ENCODE results near the gene COPB1. TPM values are rescaled to one million over a fixed set of nuclear protein-coding genes. Genes with fewer than 3 reads are reported as not detected.

COPB1 gene
- total RNA-seq, 2 experiments from 2014 or later = 93.1 to 95.9 TPM

DNA sequence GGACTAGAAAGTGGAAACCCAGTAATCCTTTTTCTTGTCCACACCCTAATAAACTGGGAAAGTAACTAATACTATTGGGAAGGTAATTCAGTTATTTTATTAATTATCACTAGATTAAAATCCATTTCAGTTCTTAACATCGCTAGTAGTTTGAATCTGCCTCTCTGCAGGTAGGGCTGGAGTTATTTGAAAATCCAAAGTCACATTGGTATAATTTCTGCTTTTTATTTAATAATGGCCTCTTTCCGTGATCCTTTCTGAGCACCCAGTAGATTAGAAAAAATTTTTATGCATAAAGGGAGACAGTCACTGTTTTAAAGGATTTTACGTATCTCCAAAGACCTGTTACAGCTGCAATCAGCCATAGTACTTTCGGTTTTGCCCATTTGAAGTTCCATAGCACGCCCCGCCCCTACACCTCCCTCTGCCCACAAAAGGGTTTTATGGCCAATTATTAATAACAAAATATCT is 605 bp upstream of the COPB1 start:
- intact Hi-C loops (cut with DNase I, micrococcal nuclease) = loop anchor here (1.0 to 5.0 kb wide), 3 partner anchors 20 to 392 kb away; partner anchors contain the start of genes CYP2R1 (in 1 of the 2) and PSMA1 (in 1 of the 2)
- H3K4me3 ChIP-seq (ENCODE audit: low read length) = peak overlapping the region; percentile 85
- H3K27ac ChIP-seq (ENCODE audit: low read depth in 1 of 2, low read length in 2 of 2) = peak overlapping the region; percentile 67 to 84
- Mint-ChIP-seq H3K36me3 (ENCODE audit: low read depth) (peaks cover 63% of the 10 kb centered on the region), H3K27me3 (no peaks in the 10 kb centered on the region), H3K9me3 (no peaks in the 10 kb centered on the region), H3K4me1 (ENCODE audit: low read depth) (peaks cover 47% of the 10 kb centered on the region), H3K27ac (peak overlapping the region; percentile 92), H3K4me3 (peak overlapping the region; percentile 97)
- H3K36me3 ChIP-seq (ENCODE audit: insufficient read depth, low read length) = peaks cover 44% of the 10 kb centered on the region
- ATAC-seq (ENCODE audit: poor library complexity) (peak; percentile 45), DNase-seq (peak; percentile 14 to 83 (median 46))
- POLR2A ChIA-PET = interaction anchor here (0.8 to 2.6 kb wide), 14 partner anchors 10 to 407 kb away, joined by 3 to 35 read pairs (median 9); partner anchors contain the start of genes CYP2R1, PDE3B and PSMA1
- no peaks in the 10 kb centered on the region for H3K9me3 ChIP-seq (ENCODE audit: control insufficient read depth in 1 of 2, insufficient read depth in 1 of 2, low read length in 2 of 2)
- no peaks in the 10 kb centered on the region for H3K27me3 ChIP-seq (ENCODE audit: control insufficient read depth in 1 of 2, insufficient read depth in 2 of 2, low read length in 2 of 2)
- TF ChIP-seq, protein P1, sequence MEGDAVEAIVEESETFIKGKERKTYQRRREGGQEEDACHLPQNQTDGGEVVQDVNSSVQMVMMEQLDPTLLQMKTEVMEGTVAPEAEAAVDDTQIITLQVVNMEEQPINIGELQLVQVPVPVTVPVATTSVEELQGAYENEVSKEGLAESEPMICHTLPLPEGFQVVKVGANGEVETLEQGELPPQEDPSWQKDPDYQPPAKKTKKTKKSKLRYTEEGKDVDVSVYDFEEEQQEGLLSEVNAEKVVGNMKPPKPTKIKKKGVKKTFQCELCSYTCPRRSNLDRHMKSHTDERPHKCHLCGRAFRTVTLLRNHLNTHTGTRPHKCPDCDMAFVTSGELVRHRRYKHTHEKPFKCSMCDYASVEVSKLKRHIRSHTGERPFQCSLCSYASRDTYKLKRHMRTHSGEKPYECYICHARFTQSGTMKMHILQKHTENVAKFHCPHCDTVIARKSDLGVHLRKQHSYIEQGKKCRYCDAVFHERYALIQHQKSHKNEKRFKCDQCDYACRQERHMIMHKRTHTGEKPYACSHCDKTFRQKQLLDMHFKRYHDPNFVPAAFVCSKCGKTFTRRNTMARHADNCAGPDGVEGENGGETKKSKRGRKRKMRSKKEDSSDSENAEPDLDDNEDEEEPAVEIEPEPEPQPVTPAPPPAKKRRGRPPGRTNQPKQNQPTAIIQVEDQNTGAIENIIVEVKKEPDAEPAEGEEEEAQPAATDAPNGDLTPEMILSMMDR (IDR thresholded peaks at IDR 0.05) = no peak
- peaks cover 6% of the 10 kb centered on the region for H3K4me1 ChIP-seq (ENCODE audit: insufficient read depth, low read length)
- CTCF ChIA-PET = interaction anchor here (1.1 to 1.5 kb wide), 6 partner anchors 19 to 408 kb away, joined by 3 to 6 read pairs (median 4); partner anchors contain the start of genes CYP2R1, PDE3B and PSMA1

DNA sequence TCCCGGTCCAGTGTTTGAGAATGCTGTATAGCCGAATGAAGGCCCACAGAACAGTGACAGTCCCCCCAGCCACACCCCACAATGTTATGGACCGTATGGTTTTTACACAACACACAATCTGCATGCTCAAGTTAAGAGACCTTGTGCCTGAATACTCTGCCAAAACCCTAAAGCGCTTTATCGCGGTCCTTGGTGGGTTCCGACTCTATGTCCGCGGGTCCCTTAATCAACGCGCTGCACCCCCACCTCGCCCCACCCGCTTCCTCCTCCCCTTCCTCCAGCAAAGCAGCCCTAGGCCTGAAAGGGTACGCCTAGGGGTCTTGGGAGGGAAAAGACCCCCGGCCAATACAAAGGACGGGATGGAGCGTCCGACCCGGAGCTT is 442 bp downstream of the COPB1 start:
- H3K4me1 Mint-ChIP-seq (ENCODE audit: low read depth) = peaks cover 58% of the 10 kb centered on the region
- Histone ChIP-seq H3K27me3 (ENCODE audit: control insufficient read depth in 1 of 2, insufficient read depth in 2 of 2, low read length in 2 of 2) (no peaks in the 10 kb centered on the region), H3K9me3 (ENCODE audit: control insufficient read depth in 1 of 2, insufficient read depth in 1 of 2, low read length in 2 of 2) (no peaks in the 10 kb centered on the region), H3K4me3 (ENCODE audit: low read length) (peak overlapping the region; percentile 85), H3K4me1 (ENCODE audit: insufficient read depth, low read length) (peaks cover 6% of the 10 kb centered on the region), H3K36me3 (ENCODE audit: insufficient read depth, low read length) (peaks cover 43% of the 10 kb centered on the region), H3K27ac (ENCODE audit: low read depth in 1 of 2, low read length in 2 of 2) (peak overlapping the region in 1 of 2 donors; percentile 56)
- intact Hi-C loops (cut with DNase I, micrococcal nuclease) = loop anchor here (1.0 to 10.0 kb wide), 3 partner anchors 146 to 506 kb away; no protein-coding TSS in a partner anchor
- H3K36me3 Mint-ChIP-seq (ENCODE audit: low read depth) = peaks cover 63% of the 10 kb centered on the region
- TF ChIP-seq, protein P1 (IDR thresholded peaks at IDR 0.05) = no peak
- no peaks in the 10 kb centered on the region for H3K27me3 Mint-ChIP-seq
- DNase-seq (peak in 9 of 14 experiments; percentile 15 to 60 (median 27)), ATAC-seq (ENCODE audit: poor library complexity) (peak; percentile 28)
- no peaks in the 10 kb centered on the region for H3K9me3 Mint-ChIP-seq
- peak overlapping the region; percentile 97 for H3K4me3 Mint-ChIP-seq
- peak overlapping the region; percentile 92 for H3K27ac Mint-ChIP-seq
- ChIA-PET POLR2A (interaction anchor here (0.6 to 2.6 kb wide), 9 partner anchors 14 to 408 kb away, joined by 4 to 35 read pairs (median 12); partner anchors contain the start of genes CYP2R1, PDE3B and PSMA1), CTCF (interaction anchor here (0.6 kb wide), 1 partner anchor 11 kb away, joined by 3 read pairs; no protein-coding TSS in a partner anchor)

DNA sequence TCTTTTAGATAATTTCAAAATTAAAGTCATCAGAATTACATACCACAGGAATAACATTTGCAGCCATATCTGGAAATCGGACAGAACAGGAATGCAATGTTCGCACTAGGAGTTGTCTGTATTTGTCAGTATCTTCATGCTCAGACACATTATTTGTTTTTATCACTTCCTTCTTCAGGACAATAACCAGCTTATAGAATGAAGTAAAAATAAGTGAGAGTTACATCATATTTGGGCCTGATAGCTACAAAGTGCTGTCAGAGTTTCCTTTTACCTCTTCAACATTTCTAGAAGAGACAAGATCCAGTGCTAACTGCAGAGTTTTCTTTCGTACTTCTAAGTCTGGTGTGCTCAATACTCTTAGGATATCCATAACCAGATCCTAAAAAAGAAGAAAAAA is 18.9 kb downstream of the COPB1 start:
- H3K9me3 ChIP-seq (ENCODE audit: control insufficient read depth in 1 of 2, insufficient read depth in 1 of 2, low read length in 2 of 2) = no peaks in the 10 kb centered on the region
- intact Hi-C loops (cut with DNase I, micrococcal nuclease) = loop anchor here in 1 of 2 experiments (5.0 kb wide), 1 partner anchor 37 kb away; no protein-coding TSS in a partner anchor
- H3K36me3 ChIP-seq (ENCODE audit: insufficient read depth, low read length) = peaks cover 95% of the 10 kb centered on the region
- no peak overlapping the region for H3K4me3 Mint-ChIP-seq
- H3K4me1 Mint-ChIP-seq (ENCODE audit: low read depth) = peaks cover 15% of the 10 kb centered on the region
- ATAC-seq (ENCODE audit: poor library complexity) = no peak
- no peak for DNase-seq
- POLR2A ChIA-PET = interaction anchor here (0.9 kb wide), 1 partner anchor 24 kb away, joined by 3 read pairs; no protein-coding TSS in a partner anchor
- H3K4me1 ChIP-seq (ENCODE audit: insufficient read depth, low read length) = no peaks in the 10 kb centered on the region
- H3K27ac Mint-ChIP-seq = no peak overlapping the region
- H3K4me3 ChIP-seq (ENCODE audit: low read length) = no peak overlapping the region
- no peaks in the 10 kb centered on the region for H3K9me3 Mint-ChIP-seq
- no peaks in the 10 kb centered on the region for H3K27me3 ChIP-seq (ENCODE audit: control insufficient read depth in 1 of 2, insufficient read depth in 2 of 2, low read length in 2 of 2)
- no peaks in the 10 kb centered on the region for H3K27me3 Mint-ChIP-seq
- CTCF ChIA-PET = interaction anchor here (1.9 kb wide), 1 partner anchor 26 kb away, joined by 8 read pairs; no protein-coding TSS in a partner anchor
- H3K27ac ChIP-seq (ENCODE audit: low read depth in 1 of 2, low read length in 2 of 2) = no peak overlapping the region
- TF ChIP-seq, protein P1 (IDR thresholded peaks at IDR 0.05) = no peak
- peaks cover 94% of the 10 kb centered on the region for H3K36me3 Mint-ChIP-seq (ENCODE audit: low read depth)
